Measurements from ENCODE around the gene GALNT12.

- TF ChIP-seq POLR2AphosphoS5 (IDR thresholded peaks at IDR 0.05): no peak
- no peak for TF ChIP-seq EP300 (IDR thresholded peaks at IDR 0.05)
- TF ChIP-seq, protein P1, sequence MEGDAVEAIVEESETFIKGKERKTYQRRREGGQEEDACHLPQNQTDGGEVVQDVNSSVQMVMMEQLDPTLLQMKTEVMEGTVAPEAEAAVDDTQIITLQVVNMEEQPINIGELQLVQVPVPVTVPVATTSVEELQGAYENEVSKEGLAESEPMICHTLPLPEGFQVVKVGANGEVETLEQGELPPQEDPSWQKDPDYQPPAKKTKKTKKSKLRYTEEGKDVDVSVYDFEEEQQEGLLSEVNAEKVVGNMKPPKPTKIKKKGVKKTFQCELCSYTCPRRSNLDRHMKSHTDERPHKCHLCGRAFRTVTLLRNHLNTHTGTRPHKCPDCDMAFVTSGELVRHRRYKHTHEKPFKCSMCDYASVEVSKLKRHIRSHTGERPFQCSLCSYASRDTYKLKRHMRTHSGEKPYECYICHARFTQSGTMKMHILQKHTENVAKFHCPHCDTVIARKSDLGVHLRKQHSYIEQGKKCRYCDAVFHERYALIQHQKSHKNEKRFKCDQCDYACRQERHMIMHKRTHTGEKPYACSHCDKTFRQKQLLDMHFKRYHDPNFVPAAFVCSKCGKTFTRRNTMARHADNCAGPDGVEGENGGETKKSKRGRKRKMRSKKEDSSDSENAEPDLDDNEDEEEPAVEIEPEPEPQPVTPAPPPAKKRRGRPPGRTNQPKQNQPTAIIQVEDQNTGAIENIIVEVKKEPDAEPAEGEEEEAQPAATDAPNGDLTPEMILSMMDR (IDR thresholded peaks at IDR 0.05): no peak
Measured at GRCh38 chr9:98783518-98784226, 23.8 kb upstream of the GALNT12 start.
